Skeletal muscle tissue (tissue), 4 donors: Measurements from ENCODE around the gene RBPMS2. TPM values are rescaled to one million over a fixed set of nuclear protein-coding genes. Genes with fewer than 3 reads are reported as not detected.
A peak's percentile ranks its signal among the peaks of the same experiment; 100 is the strongest.

ENCODE experiments used
- H3K27ac ChIP-seq: one replicate; pipeline ENCODE4 v1.7.0; 2013; ENCODE audit warnings: mild to moderate bottlenecking, low read depth, low read length, inconsistent platforms
- H3K27me3 ChIP-seq, 3 donors: one replicate each; pipeline ENCODE4 v1.7.0; 2013; ENCODE audit warnings: low read length in 3 of 3; ENCODE audit not compliant: control insufficient read depth in 3 of 3, insufficient read depth in 3 of 3
- H3K36me3 ChIP-seq, 3 donors: one replicate each; pipeline ENCODE4 v1.7.0; 2013; ENCODE audit warnings: low read length in 3 of 3; ENCODE audit not compliant: control insufficient read depth in 3 of 3, insufficient read depth in 3 of 3
- H3K4me1 ChIP-seq, 3 donors: one replicate each; pipeline ENCODE4 v1.7.0; 2013; ENCODE audit warnings: low read length in 3 of 3, mild to moderate bottlenecking in 3 of 3; ENCODE audit not compliant: control insufficient read depth in 3 of 3, insufficient read depth in 3 of 3
- H3K4me3 ChIP-seq, 3 donors: one replicate each; pipeline ENCODE4 v1.7.0; 2013; ENCODE audit warnings: low read length in 3 of 3
- H3K9ac ChIP-seq, 3 donors: one replicate each; pipeline ENCODE4 v1.7.0; 2013; ENCODE audit warnings: low read length in 3 of 3, mild to moderate bottlenecking in 3 of 3, moderate library complexity in 2 of 3, low read depth in 1 of 3
- H3K9me3 ChIP-seq, 3 donors: one replicate each; pipeline ENCODE4 v1.7.0; 2013; ENCODE audit warnings: low read length in 3 of 3; ENCODE audit not compliant: control insufficient read depth in 3 of 3
- total RNA-seq: library from RNA; depleted of rRNA; stranded (reverse); fragments of >200 nt; gene quantifications from one replicate; pipeline ENCODE4 v1.2.3, GENCODE V29; 2014
- donor health status: Osteomylitis.

The RBPMS2 gene
- total RNA-seq, 1 donor from 2014 or later, result under 0.01 TPM

DNA sequence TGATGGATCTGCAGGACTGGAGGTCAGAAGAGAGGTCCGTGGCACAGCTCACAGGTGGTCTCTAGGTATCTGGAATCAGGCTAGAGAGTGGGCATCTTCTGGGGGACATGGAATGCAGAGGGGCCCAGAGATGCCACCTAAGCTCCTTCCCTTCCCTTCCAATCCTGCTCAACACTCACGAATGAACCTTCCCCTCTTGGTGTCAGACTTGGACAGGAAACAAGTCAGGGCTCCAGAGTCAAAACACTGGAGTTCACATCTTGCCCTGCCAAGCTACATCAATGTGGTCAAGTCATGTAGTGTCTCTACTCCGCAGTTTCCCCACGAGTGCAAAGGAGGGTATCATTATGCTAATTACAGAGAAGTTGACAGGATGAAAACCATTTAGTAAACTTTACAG, 16.0 kb upstream of the RBPMS2 start:
- no peak overlapping the region for H3K27ac ChIP-seq
- no peak overlapping the region for H3K4me3 ChIP-seq
- no peaks in the 10 kb centered on the region for H3K27me3 ChIP-seq
- no peaks in the 10 kb centered on the region for H3K9me3 ChIP-seq
- H3K4me1 ChIP-seq, result no peaks in the 10 kb centered on the region
- H3K9ac ChIP-seq, result no peak overlapping the region
- no peaks in the 10 kb centered on the region for H3K36me3 ChIP-seq

DNA sequence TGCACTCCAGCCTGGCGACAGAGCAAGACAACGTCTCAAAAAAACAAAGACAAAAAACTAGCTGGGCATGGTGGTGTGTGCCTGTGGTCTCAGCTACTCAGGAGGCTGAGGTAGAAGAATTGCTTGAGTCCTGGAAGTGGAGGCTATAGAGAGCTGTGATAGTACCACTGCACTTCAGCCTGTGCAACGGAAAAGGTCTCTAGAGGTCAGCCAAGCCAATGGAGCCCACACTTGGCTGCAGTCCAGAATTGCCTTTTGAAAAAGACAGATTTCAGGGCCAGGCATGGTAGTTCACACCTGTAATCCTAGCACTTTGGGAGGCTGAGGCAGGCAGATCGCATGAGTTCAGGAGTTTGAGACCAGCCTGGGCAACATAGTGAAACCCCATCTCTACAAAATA, 8.4 kb upstream of the RBPMS2 start:
- Histone ChIP-seq H3K27me3 (no peaks in the 10 kb centered on the region), H3K27ac (no peak overlapping the region), H3K9me3 (no peaks in the 10 kb centered on the region), H3K9ac (no peak overlapping the region), H3K36me3 (no peaks in the 10 kb centered on the region), H3K4me1 (no peaks in the 10 kb centered on the region), H3K4me3 (no peak overlapping the region)

DNA sequence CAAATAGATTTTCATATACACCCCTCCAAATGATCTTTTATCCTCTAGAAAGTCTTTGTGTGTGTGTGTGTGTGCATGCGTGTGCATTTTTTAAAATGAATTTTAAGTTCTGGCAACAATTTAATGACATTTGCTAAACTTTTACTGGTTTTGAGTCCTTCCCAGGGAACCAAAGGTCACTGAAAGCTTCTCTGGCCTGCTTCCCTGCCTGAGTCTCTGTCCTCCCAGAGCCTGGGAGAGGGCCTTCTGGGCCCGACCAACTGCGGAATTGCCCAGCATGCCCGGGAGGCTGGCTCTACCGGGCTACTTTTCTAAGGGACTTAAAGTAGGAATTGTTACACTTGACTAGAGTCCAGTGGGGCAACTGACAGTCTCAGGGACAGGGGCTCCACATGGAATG, 7.4 kb upstream of the RBPMS2 start:
- Histone ChIP-seq H3K27ac (no peak overlapping the region), H3K9me3 (no peaks in the 10 kb centered on the region), H3K27me3 (no peaks in the 10 kb centered on the region), H3K4me1 (no peaks in the 10 kb centered on the region), H3K9ac (no peak overlapping the region), H3K36me3 (no peaks in the 10 kb centered on the region), H3K4me3 (no peak overlapping the region)

DNA sequence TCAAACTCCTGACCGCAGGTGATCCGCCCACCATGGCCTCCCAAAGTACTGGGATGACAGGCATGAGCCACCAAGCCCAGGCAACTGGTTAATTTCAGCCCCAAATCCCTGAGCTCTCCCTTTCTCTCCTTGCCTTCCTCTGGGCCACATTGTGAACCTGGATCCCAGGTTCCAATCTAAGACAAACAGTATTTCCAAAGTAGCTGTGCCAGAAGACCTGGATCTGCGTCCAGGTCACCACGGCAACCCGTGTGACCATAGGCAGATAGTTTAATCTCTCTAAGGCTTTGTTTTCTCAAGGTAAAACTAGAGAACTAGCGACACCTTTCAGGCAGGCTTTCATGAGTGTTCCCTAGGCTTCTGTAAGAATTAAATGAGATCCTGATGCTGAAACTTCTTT, 5.9 kb upstream of the RBPMS2 start:
- Histone ChIP-seq H3K27ac (no peak overlapping the region), H3K36me3 (no peaks in the 10 kb centered on the region), H3K4me1 (peaks cover under 1 to 1% (median 1%) of the 10 kb centered on the region in 3 donors)

DNA sequence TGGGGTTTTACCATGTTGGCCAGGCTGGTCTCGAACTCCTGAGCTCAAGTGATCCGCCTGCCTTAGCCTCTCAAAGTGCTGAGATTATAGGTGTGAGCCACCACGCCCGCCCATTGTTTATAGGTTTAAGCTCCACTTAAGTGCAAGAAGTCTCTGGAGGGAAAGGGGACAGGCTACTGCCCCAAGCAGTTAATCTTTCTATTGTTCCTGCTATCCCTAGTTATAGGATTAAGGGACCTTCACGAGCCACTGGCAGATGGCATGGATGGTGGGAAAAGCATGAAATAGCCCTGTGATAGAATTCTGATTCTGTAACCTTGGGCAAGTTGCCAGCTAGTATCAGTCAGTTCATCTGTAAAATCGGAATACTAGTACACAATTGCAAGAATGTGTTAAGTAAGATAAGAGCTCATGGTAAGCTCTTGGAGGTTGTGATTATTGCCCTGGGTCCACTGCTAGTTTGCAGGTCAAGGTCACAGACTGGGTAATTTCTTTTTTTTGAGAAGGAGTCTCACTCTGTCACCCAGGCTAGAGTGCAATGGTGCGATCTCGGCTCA, 5.3 kb upstream of the RBPMS2 start:
- no peaks in the 10 kb centered on the region for H3K36me3 ChIP-seq
- H3K27ac ChIP-seq, result no peak overlapping the region
- H3K4me1 ChIP-seq, result peaks cover 3 to 5% (median 4%) of the 10 kb centered on the region in 3 donors
- no peak overlapping the region for H3K4me3 ChIP-seq
- H3K27me3 ChIP-seq, result peaks cover 0 to 9% (median 6%) of the 10 kb centered on the region in 3 donors
- no peaks in the 10 kb centered on the region for H3K9me3 ChIP-seq
- no peak overlapping the region for H3K9ac ChIP-seq

More for the DNA sequence above, 5.9 kb upstream of the RBPMS2 start:
- no peaks in the 10 kb centered on the region for H3K9me3 ChIP-seq
- peaks cover 0 to 6% (median 1%) of the 10 kb centered on the region in 3 donors for H3K27me3 ChIP-seq
- no peak overlapping the region for H3K4me3 ChIP-seq
- no peak overlapping the region for H3K9ac ChIP-seq

DNA sequence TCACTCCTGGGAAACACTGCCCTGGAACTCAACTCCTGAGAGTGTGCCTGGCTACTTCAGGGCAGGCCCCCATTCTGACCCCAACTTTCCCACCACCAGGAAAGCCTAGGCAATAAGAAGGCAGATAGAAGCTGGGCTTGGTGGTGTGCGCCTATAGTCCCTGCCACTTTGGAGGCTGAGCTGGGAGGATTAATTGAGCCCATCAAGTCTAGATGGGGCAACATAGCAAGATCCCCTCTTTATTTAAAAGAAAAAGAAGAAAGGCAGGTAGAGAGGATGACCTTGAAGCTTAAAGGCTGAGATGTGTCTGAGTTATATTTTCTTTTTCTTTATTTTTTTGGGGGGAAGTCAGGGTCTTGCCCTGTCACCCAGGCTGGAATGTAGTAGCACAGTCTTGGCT, 4.2 kb upstream of the RBPMS2 start:
- no peak overlapping the region for H3K27ac ChIP-seq
- H3K27me3 ChIP-seq, result peaks cover 0 to 9% (median 6%) of the 10 kb centered on the region in 3 donors
- H3K4me1 ChIP-seq, result peaks cover 3 to 5% (median 4%) of the 10 kb centered on the region in 3 donors
- H3K9ac ChIP-seq, result no peak overlapping the region
- no peak overlapping the region for H3K4me3 ChIP-seq
- H3K36me3 ChIP-seq, result no peaks in the 10 kb centered on the region
- H3K9me3 ChIP-seq, result no peaks in the 10 kb centered on the region

DNA sequence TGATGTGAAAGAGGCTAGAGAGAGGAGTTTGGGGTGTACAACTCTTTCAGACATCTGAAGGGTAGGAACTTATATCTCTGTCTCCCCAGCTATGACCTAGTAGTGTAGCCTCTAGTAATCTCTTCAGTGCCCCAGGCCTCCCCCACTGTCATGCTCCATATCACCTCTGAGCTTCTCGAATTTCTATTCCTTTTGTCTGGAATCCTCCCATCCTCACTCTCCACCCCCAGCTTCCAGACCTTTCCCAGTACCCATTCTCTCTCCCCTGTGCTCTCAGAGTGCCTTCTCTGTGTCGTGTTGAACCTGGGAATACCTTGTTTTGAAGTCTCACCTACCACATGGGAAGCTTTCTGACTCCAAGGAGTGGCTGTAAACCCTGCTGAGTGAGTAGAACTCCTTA, 3.6 kb upstream of the RBPMS2 start:
- no peak overlapping the region for H3K9ac ChIP-seq
- H3K4me3 ChIP-seq, result no peak overlapping the region
- no peaks in the 10 kb centered on the region for H3K9me3 ChIP-seq

DNA sequence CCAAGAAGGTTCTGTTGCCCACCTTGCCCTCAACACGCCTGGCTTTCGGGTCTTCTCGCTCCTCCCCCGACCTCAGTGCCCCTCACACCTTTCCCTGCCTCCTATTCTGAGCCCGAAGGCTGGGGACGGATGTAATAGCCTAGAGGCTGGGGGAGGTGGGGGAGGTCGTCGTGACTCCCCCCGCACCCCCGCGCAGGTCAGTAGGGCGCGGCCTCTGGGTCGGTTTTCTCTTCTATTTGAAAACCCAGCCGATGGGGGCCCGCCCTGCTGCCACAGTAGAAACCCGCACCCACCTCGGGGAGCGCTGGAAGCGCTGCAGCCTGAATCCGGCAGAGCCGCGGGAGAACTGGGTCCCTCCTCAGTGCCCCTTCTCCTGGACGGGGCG, 1.0 kb upstream of the RBPMS2 start:
- Histone ChIP-seq H3K4me3 (peak overlapping the region; percentile 35 to 54 (median 43)), H3K9ac (peak overlapping the region in 1 of 3 donors; percentile 60), H3K9me3 (no peaks in the 10 kb centered on the region), H3K4me1 (peaks cover 3 to 5% (median 4%) of the 10 kb centered on the region in 3 donors), H3K27ac (no peak overlapping the region), H3K27me3 (peaks cover 0 to 18% (median 6%) of the 10 kb centered on the region in 3 donors), H3K36me3 (no peaks in the 10 kb centered on the region)

More for the DNA sequence above, 3.6 kb upstream of the RBPMS2 start:
- H3K27ac ChIP-seq, result no peak overlapping the region
- no peaks in the 10 kb centered on the region for H3K36me3 ChIP-seq
- H3K27me3 ChIP-seq, result peaks cover 0 to 13% (median 6%) of the 10 kb centered on the region in 3 donors
- peaks cover 3 to 5% (median 4%) of the 10 kb centered on the region in 3 donors for H3K4me1 ChIP-seq

DNA sequence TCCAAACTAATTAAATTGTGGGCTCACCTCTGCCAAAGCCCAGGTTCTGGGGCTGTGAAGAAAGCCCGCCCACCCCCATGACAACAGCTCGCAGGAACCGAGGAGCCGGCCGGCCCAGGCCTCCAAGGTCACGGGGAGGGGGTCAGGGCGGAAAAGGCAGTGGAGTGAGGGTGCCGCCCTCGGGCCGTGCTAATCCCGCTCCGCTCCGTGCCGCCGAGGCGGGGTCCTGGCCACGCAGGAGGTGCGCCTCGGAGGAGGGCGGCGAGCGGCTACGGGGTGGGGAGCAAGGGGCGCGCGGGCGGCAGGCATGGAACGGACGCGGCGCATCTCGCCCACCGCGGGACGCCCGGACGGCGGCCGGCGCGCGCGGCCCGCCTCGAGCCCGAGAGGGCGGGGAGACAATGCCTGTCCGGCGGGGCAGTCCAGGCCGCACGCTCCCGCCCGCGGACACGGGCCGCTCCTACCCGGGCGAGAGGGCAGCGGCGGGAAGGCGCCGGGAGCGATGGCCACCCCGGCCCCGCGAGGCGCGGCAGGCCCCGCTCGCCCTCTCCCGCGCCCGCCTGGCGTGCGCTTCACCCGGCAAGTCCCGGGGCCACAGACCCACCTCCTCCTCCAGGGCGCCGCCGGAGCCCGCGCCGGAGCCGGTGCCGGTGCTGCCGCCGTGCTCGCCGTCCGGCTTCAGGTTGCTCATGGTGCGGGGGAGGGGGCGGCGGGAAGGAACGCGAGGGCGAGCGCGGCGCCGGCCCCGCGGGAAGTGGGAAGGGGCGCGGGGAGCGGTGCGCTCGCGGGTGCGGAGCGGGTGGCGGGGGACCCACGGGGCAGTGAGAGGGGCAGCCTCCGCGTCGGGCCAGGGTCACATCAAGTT, 528 bp downstream of the RBPMS2 start:
- H3K4me1 ChIP-seq, result peaks cover 3 to 5% (median 4%) of the 10 kb centered on the region in 3 donors
- H3K9ac ChIP-seq, result peak overlapping the region in 1 of 3 donors; percentile 60
- H3K4me3 ChIP-seq, result peak overlapping the region in 2 of 3 donors; percentile 36 to 49
- peak overlapping the region; percentile 64 for H3K27ac ChIP-seq
- H3K9me3 ChIP-seq, result no peaks in the 10 kb centered on the region
- H3K36me3 ChIP-seq, result no peaks in the 10 kb centered on the region
- peaks cover 0 to 18% (median 6%) of the 10 kb centered on the region in 3 donors for H3K27me3 ChIP-seq

DNA sequence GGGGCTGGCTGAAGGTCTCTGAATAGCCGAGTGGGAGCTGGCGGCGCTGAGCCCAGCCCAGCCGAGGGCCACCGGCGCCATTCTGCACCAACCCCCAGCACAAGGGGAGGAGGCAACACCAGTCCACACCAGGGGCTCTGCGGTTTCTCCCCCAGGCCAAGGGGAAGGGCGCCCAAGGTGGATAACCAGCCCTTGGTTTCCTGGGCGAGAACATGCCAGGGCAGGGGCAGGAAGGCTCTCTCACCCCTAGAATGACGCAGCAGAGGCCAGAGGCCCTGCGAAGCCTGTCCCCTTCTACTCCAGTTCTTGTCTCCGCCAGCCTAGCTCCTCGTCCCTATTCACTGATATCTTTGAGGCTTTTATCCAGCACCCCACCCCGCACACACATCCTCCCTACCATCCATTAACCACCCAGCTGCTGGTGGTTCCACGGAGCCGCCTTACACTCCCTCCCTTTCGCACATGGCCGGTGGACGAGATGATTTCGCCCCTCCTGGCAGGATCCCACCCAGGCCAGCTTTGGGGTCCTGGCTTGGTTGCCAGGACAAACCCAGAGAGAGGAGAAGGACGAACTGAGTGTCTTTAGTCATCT, 1.3 kb downstream of the RBPMS2 start:
- Histone ChIP-seq H3K9ac (peak overlapping the region in 1 of 3 donors; percentile 60), H3K27me3 (peaks cover 0 to 18% (median 6%) of the 10 kb centered on the region in 3 donors), H3K36me3 (no peaks in the 10 kb centered on the region), H3K4me3 (peak overlapping the region in 1 of 3 donors; percentile 36), H3K4me1 (peaks cover 3 to 5% (median 4%) of the 10 kb centered on the region in 3 donors), H3K27ac (peak overlapping the region; percentile 64), H3K9me3 (no peaks in the 10 kb centered on the region)
